HFF-Myc (cell line): ENCODE measurements around the gene KDM7A.

Experiments used
- DNase-seq: peaks from one replicate; pipeline ENCODE4 v3.0.0-alpha.2; 2011; ENCODE audit warnings: low read depth; ENCODE audit errors: extremely low read depth
- H3K4me3 ChIP-seq: replicated peaks from 2 replicates; pipeline ENCODE4 v1.5.1; 2011; ENCODE audit warnings: low read depth, mild to moderate bottlenecking, control low read depth, low read length
- CTCF ChIP-seq: IDR thresholded peaks from 2 replicates; pipeline ENCODE4 v1.5.1; 2012; ENCODE audit warnings: mild to moderate bottlenecking, low read depth, low read length, control low read depth; ENCODE audit errors: missing control alignments

The KDM7A gene

GRCh38 chr7:140200061-140200989 is 23.5 kb upstream of the KDM7A start:
- no peak for TF ChIP-seq CTCF
- H3K4me3 ChIP-seq = no peak overlapping the region
- DNase-seq = no peak

- no peak for TF ChIP-seq CTCF
- DNase-seq = no peak
- no peak overlapping the region for H3K4me3 ChIP-seq
Measured at GRCh38 chr7:140197938-140198337, 21.2 kb upstream of the KDM7A start.

- no peak overlapping the region for H3K4me3 ChIP-seq
- no peak for TF ChIP-seq CTCF
- no peak for DNase-seq
Measured at GRCh38 chr7:140197218-140197890, 20.6 kb upstream of the KDM7A start.

- no peak for DNase-seq
- TF ChIP-seq CTCF = no peak
Measured at GRCh38 chr7:140196361-140197217, 19.8 kb upstream of the KDM7A start.

GRCh38 chr7:140195859-140196258 is 19.1 kb upstream of the KDM7A start:
- no peak for DNase-seq
- H3K4me3 ChIP-seq = no peak overlapping the region
- no peak for TF ChIP-seq CTCF

More at GRCh38 chr7:140196361-140197217, 19.8 kb upstream of the KDM7A start:
- H3K4me3 ChIP-seq = no peak overlapping the region

DNA sequence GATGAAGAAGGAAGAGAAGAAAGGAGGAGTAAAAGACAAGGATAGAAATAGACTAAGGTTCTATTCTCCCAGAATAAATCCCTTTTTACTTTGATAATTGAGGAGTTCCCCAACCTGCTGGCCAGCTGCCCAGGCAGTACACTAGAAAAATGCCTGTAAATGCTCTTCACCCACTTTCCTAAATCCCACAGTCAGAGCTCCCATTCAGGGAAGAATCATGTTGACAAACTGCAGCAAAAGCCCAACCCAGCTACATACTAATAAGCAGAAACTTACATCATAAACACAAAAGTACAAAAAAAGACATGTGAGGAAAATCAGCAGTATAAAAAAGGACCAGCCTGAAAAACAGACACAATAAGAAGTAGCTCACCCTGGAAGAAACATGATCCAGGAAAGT is 15.8 kb upstream of the KDM7A start:
- no peak overlapping the region for H3K4me3 ChIP-seq
- TF ChIP-seq CTCF = no peak
- no peak for DNase-seq
